Panc1 (cell line): ENCODE data around the gene DNAI2.

ENCODE experiments used
- SIN3A ChIP-seq: IDR thresholded peaks from 2 replicates; pipeline ENCODE4 v1.6.1; 2012; ENCODE audit warnings: low read depth, mild to moderate bottlenecking, low read length, moderate library complexity, borderline replicate concordance; ENCODE audit not compliant: insufficient read depth
- TCF7L2 ChIP-seq: IDR thresholded peaks from 2 replicates; pipeline ENCODE4 v1.6.1; 2011; ENCODE audit warnings: mild to moderate bottlenecking, low read depth, low read length, inconsistent platforms
- TF ChIP-seq, protein P1 (sequence below): fragments of 450-650 bp; IDR thresholded peaks from 2 replicates; pipeline ENCODE4 v1.5.1; 2017; ENCODE audit warnings: mild to moderate bottlenecking

DNA sequence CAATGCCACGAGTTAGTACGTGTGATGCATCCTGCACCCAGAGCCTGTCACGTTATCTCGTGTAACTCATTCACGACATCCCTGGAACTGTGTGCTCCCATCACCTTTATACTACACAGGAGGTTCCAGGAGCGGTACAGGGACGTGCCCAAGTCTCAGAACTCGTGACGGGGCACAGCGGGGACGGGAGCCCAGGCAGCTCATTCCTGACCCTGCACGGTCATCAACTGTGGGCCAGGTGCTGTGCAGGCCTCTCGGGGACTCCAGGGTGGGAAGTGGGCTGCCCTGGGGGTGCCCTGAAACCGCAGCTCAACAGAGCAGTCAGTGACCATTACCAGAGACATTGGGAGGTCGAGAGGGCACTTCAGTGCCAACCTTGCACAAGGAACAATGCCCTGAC lies 40.8 kb downstream of the DNAI2 start:
- TF ChIP-seq, protein P1, sequence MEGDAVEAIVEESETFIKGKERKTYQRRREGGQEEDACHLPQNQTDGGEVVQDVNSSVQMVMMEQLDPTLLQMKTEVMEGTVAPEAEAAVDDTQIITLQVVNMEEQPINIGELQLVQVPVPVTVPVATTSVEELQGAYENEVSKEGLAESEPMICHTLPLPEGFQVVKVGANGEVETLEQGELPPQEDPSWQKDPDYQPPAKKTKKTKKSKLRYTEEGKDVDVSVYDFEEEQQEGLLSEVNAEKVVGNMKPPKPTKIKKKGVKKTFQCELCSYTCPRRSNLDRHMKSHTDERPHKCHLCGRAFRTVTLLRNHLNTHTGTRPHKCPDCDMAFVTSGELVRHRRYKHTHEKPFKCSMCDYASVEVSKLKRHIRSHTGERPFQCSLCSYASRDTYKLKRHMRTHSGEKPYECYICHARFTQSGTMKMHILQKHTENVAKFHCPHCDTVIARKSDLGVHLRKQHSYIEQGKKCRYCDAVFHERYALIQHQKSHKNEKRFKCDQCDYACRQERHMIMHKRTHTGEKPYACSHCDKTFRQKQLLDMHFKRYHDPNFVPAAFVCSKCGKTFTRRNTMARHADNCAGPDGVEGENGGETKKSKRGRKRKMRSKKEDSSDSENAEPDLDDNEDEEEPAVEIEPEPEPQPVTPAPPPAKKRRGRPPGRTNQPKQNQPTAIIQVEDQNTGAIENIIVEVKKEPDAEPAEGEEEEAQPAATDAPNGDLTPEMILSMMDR: no peak
- no peak for TF ChIP-seq TCF7L2
- no peak for TF ChIP-seq SIN3A
